Activated CD4-positive, alpha-beta T cell treated with anti-CD3 and anti-CD28 coated beads, Interleukin-2, amount 50 U/mL, for 48 hours (primary cell): Measurements from ENCODE around the gene ZNF675.
"Not testable (repeated sequence)": the region's sequence is repeated elsewhere in the genome, so short reads cannot be mapped to it uniquely, and the experiment has no call there.

ENCODE experiments used
- DNase-seq, 2 experiments: peaks; one replicate each; pipeline ENCODE4 v3.0.0-alpha.2; 2020

The ZNF675 gene

DNA sequence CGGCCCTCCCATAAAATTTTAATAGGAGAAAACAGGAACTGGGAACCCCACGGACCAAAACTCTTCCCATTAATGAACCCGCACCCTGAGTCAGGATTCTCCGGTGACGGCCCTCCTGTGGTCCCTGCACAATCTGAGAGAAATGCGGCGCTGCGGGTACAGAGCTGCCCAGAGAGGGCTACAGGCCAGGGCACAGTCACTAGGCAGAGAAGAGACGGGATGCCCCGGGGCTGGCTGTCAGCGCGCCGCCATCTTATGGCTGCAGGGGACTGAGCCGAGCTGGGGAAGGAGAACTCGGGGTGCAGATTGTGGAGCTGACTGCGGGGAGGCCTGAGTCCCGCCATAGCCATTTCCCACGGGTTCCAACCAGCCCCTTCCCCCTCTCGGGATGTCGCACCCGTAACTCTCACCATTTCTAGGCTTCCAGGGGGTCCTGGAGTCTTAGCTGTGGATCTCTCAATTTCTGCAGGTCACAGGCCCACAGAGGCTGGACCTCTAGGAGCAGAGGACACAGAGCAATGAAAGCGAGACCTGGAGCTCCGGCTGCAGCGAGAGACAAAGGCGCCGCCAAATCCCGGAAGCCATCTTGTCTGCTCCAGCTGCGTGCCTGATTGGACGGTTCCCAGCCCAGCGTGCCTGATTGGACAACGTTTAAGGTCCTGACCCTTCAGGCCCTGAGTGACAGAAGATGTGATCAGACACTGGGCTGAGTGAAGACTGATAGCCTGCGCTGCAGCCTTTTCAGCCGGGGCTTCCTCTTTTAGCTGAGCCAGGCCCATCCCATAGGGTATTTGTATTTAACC lies at the start of gene ZNF675:
ZNF675 (minus strand) TSS at position 592 of the 803 bp plus-strand sequence; CDS start at position 413, 179 bp downstream.
- DNase-seq: peak; percentile 86 to 89

DNA sequence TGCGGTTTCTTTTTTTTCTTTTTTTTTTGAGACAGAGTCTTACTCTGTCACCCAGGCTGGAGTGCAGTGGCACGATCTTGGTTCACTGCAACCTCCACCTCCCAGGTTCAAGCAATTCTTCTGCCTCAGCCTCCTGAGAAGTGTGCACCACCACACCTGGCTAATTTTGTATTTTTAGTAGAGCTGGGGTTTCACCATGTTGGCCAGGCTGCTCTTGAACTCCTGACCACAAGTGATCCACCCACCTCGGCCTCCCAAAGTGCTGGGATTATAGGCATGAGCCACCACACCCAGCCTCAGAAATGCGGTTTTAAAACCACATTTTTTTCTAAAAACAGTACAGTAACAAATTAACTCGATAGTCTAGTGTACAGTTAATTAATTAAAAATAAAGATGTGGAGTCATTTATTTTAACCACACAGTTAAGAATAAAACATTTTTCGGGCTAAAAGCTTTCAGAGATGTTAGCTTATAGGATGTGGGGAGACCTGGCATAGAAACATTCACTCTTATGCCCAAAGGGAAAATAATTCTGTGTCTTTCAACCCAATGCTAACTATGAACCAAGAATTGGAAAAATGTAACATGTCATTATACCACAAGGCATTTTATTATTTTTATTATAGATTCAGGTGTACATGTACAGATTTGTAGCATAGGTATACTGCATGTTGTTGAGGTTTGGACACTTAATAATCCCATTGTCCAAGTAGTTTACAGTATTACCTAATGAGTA lies 43.9 kb upstream of the ZNF675 start:
- not testable (repeated sequence) for DNase-seq

DNA sequence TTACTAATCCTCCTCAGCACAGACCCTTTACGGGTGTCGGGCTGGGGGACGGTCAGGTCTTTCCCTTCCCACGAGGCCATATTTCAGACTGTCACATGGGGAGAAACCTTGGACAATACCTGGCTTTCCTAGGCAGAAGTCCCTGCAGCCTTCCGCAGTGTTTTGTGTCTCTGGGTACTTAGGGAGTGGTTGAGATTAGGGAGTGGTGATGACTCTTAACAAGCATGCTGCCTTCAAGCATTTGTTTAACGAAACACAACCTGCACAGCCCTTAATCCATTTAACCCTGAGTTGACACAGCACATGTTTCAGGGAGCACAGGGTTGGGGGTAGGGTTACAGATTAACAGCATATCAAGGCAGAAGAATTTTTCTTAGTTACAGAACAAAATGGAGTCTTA lies 37.1 kb upstream of the ZNF675 start:
- not testable (repeated sequence) for DNase-seq

DNA sequence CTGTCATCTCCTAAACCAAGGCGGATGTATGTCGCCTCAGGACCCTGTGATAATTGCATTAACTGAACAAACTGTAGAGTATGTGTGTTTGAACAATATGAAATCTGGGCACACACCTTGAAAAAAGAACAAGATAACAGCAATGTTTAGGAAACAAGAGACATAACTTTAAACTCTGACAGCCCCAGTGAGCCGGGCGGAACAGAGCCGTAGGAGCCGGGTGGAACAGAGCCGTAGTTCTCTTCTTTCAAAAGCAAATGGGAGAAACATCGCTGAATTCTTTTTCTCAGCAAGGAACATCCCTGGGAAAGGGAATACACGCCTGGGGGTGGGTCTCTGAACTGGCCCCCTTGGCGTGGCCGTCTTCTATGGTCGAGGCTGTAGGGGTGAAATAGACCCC lies 31.8 kb upstream of the ZNF675 start:
- no peak for DNase-seq

DNA sequence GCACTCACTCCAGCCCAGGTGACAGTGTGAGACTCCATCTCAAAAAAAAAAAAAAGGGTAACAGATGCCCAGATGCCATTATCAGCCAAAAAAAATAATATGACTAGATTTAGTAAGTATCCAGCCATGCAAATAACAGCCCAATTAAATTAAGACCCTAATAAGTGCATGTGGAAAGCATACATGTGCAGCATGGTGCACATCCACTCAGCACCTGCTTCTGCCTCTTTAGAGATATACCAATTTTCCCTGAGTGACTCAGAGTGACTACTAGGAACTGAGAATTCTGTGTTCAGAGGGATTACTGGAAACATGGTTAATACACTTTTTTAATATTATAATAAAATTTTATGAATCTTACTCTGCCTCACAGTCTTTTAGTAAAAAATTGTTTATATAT lies 29.8 kb upstream of the ZNF675 start:
- DNase-seq: no peak

DNA sequence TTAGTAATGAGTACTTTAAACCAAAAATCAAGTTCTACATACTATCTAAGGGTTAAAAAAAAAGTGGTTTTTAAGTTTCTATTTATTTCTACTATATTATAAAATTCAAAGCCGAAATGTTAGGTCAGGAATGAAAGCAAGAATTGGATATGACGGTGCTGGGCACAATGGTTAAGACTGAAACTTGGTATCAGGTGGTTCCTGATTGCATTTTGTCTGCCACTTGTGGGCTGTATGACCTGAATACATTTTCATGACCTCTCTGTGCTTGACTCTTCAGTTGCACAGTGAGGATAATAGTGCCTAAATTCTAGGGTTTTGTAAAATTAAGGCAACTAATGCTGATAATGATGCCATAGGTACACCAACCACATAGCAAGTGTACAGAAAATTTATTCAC lies 22.3 kb upstream of the ZNF675 start:
- no peak for DNase-seq

DNA sequence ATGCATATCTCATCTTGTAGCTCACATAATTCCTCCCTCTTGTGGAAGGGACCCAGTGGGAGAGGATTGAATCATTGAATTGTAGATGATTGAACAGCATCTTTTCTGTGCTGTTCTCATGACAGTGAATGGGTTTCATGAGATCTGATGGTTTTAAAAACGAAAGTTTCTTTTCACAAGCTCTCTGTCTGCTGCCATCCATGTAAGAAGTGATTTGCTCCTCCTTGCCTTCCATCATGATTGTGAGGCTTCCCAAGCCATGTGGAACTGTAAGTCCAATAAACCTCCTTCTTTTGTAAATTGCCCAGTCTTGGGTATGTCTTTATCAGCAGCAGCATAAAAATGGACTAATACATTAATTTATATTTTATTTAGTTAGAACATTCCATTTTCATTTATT lies 19.6 kb upstream of the ZNF675 start:
- DNase-seq: no peak

DNA sequence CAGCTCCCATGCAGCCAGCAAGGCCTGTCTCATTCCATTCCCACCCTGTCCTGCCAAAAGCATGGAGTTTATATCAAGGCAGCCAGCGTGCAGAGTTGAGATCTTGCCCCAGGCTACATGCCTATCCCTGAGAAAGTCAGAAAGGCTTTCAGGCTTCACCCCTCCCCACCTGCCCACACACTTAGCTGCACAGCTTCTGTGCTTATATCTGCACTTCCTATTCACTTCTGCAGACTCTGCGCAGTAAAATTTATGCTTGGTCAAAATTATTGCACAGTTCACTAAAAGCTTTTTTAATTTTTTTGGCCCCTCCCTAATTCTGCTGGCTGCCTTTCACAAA lies 12.5 kb upstream of the ZNF675 start:
- DNase-seq: no peak

DNA sequence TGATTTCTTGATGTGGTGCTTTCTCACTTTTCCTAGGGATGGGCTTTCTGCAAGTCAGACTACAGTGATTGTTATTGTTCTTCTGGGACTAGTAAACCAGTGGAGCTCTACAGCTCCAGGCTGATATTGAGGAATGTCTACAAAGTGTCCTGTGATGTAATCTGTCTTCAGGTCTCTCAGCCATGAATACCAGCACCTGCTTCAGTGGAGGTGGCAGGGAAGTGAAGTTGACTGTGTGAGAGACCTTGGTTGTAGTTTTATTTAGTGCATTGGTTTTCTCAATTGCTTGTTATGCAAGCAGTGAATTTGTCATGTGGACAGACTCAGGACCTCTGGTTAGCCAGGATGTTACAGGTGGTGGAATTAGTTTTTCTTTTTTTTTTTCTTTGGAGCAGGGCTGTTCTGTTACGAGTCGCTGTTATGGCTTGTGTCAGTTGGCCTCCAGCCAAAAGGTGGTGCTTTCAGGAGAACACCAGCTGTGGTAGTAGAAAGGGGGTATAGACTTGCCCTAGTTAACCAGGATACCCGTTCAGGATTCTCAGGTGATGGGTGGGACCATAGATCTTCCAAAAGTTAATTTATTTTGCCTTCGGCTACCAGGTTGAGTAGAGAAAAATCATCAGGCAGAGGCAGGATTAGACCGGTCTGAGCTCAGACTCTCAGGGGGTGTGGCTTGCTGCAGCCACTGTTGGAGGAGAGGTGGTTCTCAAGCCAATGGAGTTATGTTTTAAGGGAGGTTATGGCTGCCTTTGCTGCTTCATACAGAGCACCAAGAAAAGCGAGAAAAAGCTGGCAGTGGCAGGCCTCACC lies 11.9 kb upstream of the ZNF675 start:
- DNase-seq: no peak

DNA sequence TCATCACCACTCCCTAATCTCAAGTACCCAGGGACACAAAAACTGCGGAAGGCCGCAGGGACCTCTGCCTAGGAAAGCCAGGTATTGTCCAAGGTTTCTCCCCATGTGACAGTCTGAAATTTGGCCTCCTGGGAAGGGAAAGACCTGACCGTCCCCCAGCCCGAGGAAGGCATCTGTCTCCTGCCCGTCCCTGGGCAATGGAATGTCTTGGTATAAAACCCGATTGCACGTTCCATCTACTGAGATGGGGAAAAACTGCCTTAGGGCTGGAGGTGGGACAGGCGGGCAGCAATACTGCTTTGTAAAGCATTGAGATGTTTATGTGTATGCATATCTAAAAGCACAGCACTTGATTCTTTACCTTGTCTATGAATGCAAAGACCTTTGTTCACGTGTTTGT lies 5.9 kb upstream of the ZNF675 start:
- DNase-seq: not testable (repeated sequence)

DNA sequence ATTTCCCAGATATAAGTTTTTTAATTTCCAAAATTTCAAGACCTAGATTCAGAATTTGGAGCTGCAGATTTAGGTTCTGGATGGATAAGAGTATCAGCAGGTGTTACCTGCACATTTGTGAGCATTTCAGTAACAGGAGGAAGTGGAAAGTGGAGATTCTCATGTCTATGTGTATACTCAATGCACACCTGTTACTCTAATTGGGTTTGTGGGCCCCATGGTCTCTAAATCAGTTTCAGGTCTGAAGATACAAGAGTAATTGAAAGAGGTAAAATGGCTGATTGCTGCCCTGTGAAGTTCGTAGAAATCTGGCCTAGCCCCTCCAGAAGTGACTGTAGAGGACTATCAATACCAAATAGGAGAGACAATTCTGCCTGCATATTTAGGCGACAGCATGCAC lies 13.9 kb downstream of the ZNF675 start:
- no peak for DNase-seq

DNA sequence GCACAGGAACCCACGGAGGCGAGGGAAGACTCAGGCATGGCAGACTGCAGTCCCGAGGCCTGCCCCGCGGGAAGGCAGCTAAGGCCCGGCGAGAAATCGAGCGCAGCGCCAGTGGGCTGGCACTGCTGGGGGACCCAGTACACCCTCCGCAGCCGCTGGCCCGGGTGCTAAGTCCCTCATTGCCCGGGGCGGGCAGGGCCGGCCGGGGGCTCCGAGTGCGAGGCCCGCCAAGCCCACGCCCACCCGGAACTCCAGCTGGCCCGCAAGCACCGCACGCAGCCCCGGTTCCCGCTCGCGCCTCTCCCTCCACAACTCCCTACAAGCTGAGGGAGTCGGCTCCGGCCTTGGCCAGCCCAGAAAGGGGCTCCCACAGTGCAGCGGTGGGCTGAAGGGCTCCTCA lies 18.4 kb downstream of the ZNF675 start:
- DNase-seq: not testable (repeated sequence)

DNA sequence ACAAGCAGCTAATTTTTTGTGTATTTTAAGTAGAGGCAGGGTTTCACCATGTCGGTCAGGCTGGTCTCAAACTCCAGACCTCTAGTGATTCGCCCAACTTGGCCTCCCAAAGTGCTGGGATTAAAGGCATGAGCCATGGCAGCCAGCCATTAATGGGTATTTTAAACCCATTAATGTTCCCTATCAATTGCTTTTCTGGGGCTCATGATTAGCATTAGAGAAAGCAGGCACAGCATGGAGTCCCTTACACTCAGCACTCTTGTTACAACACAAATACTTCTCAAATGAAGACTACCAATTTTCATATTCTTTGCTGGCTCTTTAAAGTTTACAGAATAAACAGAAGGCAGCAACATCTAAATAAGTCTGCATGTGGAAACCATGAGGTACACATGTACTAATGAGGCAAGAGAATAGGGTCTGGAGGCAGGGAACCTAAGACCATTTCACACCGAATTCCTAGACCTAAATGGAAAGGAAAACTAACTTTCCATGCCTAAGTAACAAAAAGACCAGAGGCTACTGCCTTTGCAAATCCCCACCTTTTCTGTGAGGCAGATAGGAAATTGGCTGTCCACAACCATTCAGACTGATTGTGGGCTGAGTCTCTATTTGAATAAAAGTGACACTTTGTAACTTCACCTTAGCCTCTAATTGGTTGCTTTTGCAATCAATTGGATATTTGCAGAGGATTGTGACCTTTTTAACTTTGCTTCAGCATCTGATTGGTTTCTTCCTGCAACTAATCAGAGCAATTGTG lies 21.2 kb downstream of the ZNF675 start:
- DNase-seq: no peak

DNA sequence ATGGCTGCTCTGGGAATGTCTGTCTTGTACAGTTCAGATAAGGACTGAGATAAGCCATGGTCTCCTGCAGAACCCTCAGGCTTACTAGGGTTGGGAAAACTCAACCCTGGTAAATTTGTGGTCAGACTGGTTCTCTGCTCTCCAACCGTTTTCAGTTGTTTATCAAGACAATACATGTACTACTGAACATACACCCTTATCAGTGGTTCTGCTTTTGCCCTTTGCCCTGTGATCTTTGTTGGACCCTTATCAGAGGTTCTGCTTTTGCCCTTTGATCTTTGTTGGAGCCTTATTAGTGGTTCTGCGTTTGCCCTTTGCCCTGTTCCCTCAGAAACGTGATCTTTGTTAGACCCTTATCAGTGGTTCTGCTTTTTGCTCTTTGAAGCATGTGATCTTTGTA lies 37.2 kb downstream of the ZNF675 start:
- DNase-seq: not testable (repeated sequence)
